ENCODE measurements around the gene ASCL5. TPM values are rescaled to one million over a fixed set of nuclear protein-coding genes. Genes with fewer than 3 reads are reported as not detected.
"Not testable (repeated sequence)": the region's sequence is repeated elsewhere in the genome, so short reads cannot be mapped to it uniquely, and the experiment has no call there.

ASCL5 gene
- total RNA-seq, 1 donor, result not detected

DNA sequence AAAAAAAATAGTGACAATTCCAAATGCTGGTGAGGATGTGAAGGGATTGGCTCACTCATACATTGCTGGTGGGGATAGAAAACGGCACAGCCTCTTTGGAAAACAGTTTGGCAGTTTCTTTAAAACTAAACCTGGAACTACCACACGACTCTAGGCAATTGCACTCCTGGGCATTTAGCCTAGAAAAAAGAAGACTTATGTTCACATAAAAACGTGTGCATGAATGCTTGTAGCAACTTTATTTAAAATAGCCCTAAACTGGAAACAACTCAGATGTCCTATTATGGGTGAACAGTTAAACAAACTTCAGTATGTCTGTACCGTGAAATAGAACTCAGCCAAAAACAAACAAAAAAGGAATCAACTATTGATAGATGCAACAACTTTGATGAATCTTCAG, 36.7 kb upstream of the ASCL5 start:
- TF ChIP-seq, protein P1, sequence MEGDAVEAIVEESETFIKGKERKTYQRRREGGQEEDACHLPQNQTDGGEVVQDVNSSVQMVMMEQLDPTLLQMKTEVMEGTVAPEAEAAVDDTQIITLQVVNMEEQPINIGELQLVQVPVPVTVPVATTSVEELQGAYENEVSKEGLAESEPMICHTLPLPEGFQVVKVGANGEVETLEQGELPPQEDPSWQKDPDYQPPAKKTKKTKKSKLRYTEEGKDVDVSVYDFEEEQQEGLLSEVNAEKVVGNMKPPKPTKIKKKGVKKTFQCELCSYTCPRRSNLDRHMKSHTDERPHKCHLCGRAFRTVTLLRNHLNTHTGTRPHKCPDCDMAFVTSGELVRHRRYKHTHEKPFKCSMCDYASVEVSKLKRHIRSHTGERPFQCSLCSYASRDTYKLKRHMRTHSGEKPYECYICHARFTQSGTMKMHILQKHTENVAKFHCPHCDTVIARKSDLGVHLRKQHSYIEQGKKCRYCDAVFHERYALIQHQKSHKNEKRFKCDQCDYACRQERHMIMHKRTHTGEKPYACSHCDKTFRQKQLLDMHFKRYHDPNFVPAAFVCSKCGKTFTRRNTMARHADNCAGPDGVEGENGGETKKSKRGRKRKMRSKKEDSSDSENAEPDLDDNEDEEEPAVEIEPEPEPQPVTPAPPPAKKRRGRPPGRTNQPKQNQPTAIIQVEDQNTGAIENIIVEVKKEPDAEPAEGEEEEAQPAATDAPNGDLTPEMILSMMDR (IDR thresholded peaks at IDR 0.05; ENCODE audit: insufficient read depth, low read depth, low read length), result no peak
- DNase-seq (ENCODE audit: low read depth), result no peak
- H3K4me3 ChIP-seq (ENCODE audit: low read depth, low read length), result no peak overlapping the region

DNA sequence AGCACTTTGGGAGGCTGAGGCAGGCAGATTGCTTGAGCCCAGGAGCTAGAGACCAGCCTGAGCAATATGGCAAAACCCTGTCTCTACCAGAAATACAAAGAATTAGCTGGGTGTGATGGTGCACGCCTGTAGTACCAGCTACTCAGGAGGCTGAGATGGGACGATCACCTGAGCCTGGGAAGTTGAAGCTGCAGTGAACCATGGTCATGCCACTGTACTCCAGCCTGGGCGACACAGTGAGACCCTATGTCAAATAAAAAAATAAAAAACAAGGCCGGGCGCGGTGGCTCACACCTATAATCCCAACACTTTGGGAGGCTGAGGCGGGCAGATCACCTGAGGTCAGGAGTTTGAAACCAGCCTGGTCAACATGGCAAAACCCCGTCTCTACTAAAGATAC, 36.1 kb upstream of the ASCL5 start:
- not testable (repeated sequence) for DNase-seq (ENCODE audit: low read depth); H3K4me3 ChIP-seq (ENCODE audit: low read depth, low read length)

- no peak for DNase-seq (ENCODE audit: low read depth)
- H3K4me3 ChIP-seq (ENCODE audit: low read depth, low read length), result no peak overlapping the region
- TF ChIP-seq, protein P1 (IDR thresholded peaks at IDR 0.05; ENCODE audit: insufficient read depth, low read depth, low read length), result no peak
Measured at GRCh38 chr1:201157949-201158348, 31.0 kb upstream of the ASCL5 start.

GRCh38 chr1:201156819-201157218, 29.8 kb upstream of the ASCL5 start:
- TF ChIP-seq, protein P1 (IDR thresholded peaks at IDR 0.05; ENCODE audit: insufficient read depth, low read depth, low read length), result no peak
- no peak overlapping the region for H3K4me3 ChIP-seq (ENCODE audit: low read depth, low read length)

DNA sequence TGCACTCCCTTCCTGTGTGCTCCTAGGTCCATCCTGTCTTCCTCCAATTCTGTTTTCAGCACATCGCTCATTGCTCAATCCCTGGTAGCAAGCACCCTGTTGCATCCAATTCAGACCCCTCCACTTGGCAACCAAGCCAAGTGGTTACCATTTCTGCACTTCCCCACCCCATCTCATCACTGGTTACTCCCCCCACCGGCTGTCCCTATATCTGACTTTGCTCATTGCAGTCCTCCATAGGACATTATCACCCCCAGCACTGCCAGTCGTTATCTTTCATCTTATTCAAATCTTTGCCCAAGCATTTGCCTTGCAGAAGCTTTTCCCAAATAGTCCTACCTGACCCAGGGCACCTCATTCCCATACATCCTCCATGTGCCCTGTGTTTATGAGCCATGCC, 29.4 kb upstream of the ASCL5 start:
- no peak for DNase-seq (ENCODE audit: low read depth)
- TF ChIP-seq, protein P1 (IDR thresholded peaks at IDR 0.05; ENCODE audit: insufficient read depth, low read depth, low read length), result no peak
- H3K4me3 ChIP-seq (ENCODE audit: low read depth, low read length), result no peak overlapping the region

More at GRCh38 chr1:201156819-201157218, 29.8 kb upstream of the ASCL5 start:
- DNase-seq (ENCODE audit: low read depth), result no peak

DNA sequence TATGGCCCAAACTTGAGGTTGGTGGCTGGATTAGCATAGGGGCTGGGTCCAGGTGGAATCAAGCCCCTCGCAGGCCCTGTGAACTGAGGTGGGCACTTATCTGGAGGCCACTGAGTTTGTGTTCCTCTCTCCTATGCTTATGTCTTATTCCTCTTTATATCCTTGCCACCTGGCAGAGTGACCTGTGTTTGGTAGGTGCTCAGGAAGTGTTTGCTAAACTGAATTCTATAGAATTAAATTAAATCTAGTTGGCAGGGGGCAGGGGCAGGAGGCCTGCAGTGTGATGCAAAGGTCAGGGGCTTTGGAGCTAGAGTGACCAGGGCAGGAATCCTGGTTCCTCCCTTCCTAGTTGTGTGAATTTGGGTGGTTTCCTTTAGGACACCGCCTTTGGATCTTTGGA, 28.4 kb upstream of the ASCL5 start:
- no peak for DNase-seq (ENCODE audit: low read depth)
- TF ChIP-seq, protein P1 (IDR thresholded peaks at IDR 0.05; ENCODE audit: insufficient read depth, low read depth, low read length), result no peak
- H3K4me3 ChIP-seq (ENCODE audit: low read depth, low read length), result no peak overlapping the region

GRCh38 chr1:201154389-201155165, 27.6 kb upstream of the ASCL5 start, which contains the start of gene TMEM9:
TMEM9 (minus strand) TSS chr1:201154474; CDS start chr1:201153923, 551 bp downstream.
- peak; percentile 94 for DNase-seq (ENCODE audit: low read depth)
- H3K4me3 ChIP-seq (ENCODE audit: low read depth, low read length), result peak within 1 kb of the TSS; percentile 89
- TF ChIP-seq, protein P1 (IDR thresholded peaks at IDR 0.05; ENCODE audit: insufficient read depth, low read depth, low read length), result no peak
